HepG2 (cell line): ENCODE data around the gene COL25A1. TPM values are rescaled to one million over a fixed set of nuclear protein-coding genes. Genes with fewer than 3 reads are reported as not detected.

Experiments
- ATAC-seq: fragments of 200-7000 bp; cut with Tn5 transposase; 3 replicates; pipeline ENCODE4 v1.9.1; 2020; ENCODE audit warnings: mild to moderate bottlenecking, moderate library complexity
- BruUV-seq: library from RNA; stranded (reverse); fragments of 400-500 nt; replicated peaks from 2 replicates; lab custom pipeline; 2021; lab: Mats Ljungman, UMichigan
- CTCF ChIA-PET: fragments of 300-600 bp; formaldehyde crosslinking; extraction: SDS; loops from one replicate; lab custom pipeline; 2021; ENCODE audit warnings: low total read pairs, inconsistent platforms, low intra/inter-chr PET ratio; lab: Yijun Ruan, JAX
- POLR2A ChIA-PET: fragments of 350-600 bp; sonication (Branson Sonifier 250); formaldehyde crosslinking; loops from one replicate; lab custom pipeline; 2020; ENCODE audit warnings: antibody characterized with exemption, inconsistent platforms; lab: Yijun Ruan, JAX
- DNase-seq: peaks from one replicate; pipeline ENCODE4 v3.0.0-alpha.2; 2015; ENCODE audit warnings: low spot score
- FAIRE-seq: peaks from 3 replicates; lab custom pipeline; 2011; peaks lifted over from hg19 to GRCh38; lab: Jason Lieb, UNC
- H2AFZ ChIP-seq: one replicate; pipeline ENCODE4 v1.6.1; 2011; ENCODE audit warnings: low read length, inconsistent platforms
- H3K27ac ChIP-seq: fragments of 300-600 bp; 3 replicates; pipeline ENCODE4 v1.8.0; 2011; ENCODE audit warnings: mixed run types, mild to moderate bottlenecking, mixed read lengths, low read length, inconsistent platforms; ENCODE audit not compliant: insufficient read depth; ENCODE audit errors: extremely low read length
- H3K27me3 ChIP-seq, 2 experiments: fragments of 200-600 bp in 1 of 2; 2 replicates in 1 of 2; 3 replicates in 1 of 2; pipeline versions ENCODE4 v1.6.0 to v1.8.0; 2011; ENCODE audit warnings: low read length in 2 of 2, mild to moderate bottlenecking in 2 of 2, moderate library complexity in 2 of 2, inconsistent platforms in 1 of 2; ENCODE audit not compliant: insufficient read depth in 2 of 2, control insufficient read depth in 1 of 2
- H3K36me3 ChIP-seq, 2 experiments: fragments of 200-600 bp in 1 of 2; replicated peaks in 1 of 2; 2 replicates in 1 of 2; 3 replicates in 1 of 2; pipeline versions ENCODE4 v1.5.1 to v1.8.0; 2011; ENCODE audit warnings: low read length in 2 of 2, inconsistent platforms in 1 of 2; ENCODE audit not compliant: insufficient read depth in 2 of 2, control insufficient read depth in 1 of 2
- H3K4me1 ChIP-seq: 2 replicates; pipeline ENCODE4 v1.5.1; 2012; ENCODE audit warnings: low read length, inconsistent platforms; ENCODE audit not compliant: insufficient read depth
- H3K4me2 ChIP-seq: 2 replicates; pipeline ENCODE4 v1.6.0; 2011; ENCODE audit warnings: low read depth, low read length, inconsistent platforms
- H3K4me3 ChIP-seq, 3 experiments: fragments of 200-600 bp in 1 of 3; sonication (generic), shearing (Covaris generic) in 1 of 3; replicated peaks in 1 of 3; 2 replicates each; pipeline ENCODE4 v1.5.1; 2011 to 2016; ENCODE audit warnings: low read length in 3 of 3, inconsistent platforms in 2 of 3, low read depth in 2 of 3, mild to moderate bottlenecking in 2 of 3, control low read depth in 1 of 3, mixed read lengths in 1 of 3; ENCODE audit not compliant: insufficient read depth in 1 of 3
- H3K79me2 ChIP-seq: one replicate; pipeline ENCODE4 v1.6.1; 2011; ENCODE audit warnings: low read length, inconsistent platforms; ENCODE audit not compliant: insufficient read depth
- H3K9ac ChIP-seq: 2 replicates; pipeline ENCODE4 v1.6.0; 2011; ENCODE audit warnings: mild to moderate bottlenecking, low read depth, low read length, inconsistent platforms; ENCODE audit not compliant: insufficient read depth
- H3K9me3 ChIP-seq: 2 replicates; pipeline ENCODE4 v1.5.1; 2012; ENCODE audit warnings: mild to moderate bottlenecking, low read length
- H4K20me1 ChIP-seq: 2 replicates; pipeline ENCODE4 v1.6.0; 2011; ENCODE audit warnings: inconsistent platforms, mild to moderate bottlenecking, low read length, moderate library complexity; ENCODE audit not compliant: insufficient read depth
- ASH2L ChIP-seq: fragments of 300-600, 200-600 bp; sonication (generic); IDR thresholded peaks from 2 replicates; pipeline ENCODE4 v1.7.0; 2017; ENCODE audit warnings: low read depth, mild to moderate bottlenecking, moderate library complexity, mixed read lengths, low read length; ENCODE audit not compliant: insufficient read length
- CBX5 ChIP-seq: sonication (generic); formaldehyde crosslinking; IDR thresholded peaks from 2 replicates; pipeline ENCODE4 v1.4.0; 2020; ENCODE audit warnings: missing genetic modification reagents, borderline replicate concordance
- FOXO1 ChIP-seq: sonication (generic); formaldehyde crosslinking; IDR thresholded peaks from 2 replicates; pipeline ENCODE4 v1.4.0; 2020; ENCODE audit warnings: missing genetic modification reagents
- GATAD1 ChIP-seq: IDR thresholded peaks from 2 replicates; pipeline ENCODE4 v1.6.1; 2016; ENCODE audit warnings: missing genetic modification reagents, missing compliant biosample characterization
- MIER2 ChIP-seq: IDR thresholded peaks from 2 replicates; pipeline ENCODE4 v1.6.1; 2016; ENCODE audit warnings: missing biosample characterization, missing genetic modification reagents
- NONO ChIP-seq, 2 experiments: fragments of 450-650 bp in 1 of 2; sonication (generic) in 1 of 2; formaldehyde crosslinking in 1 of 2; IDR thresholded peaks in 1 of 2; conservative IDR thresholded peaks in 1 of 2; 2 replicates each; pipeline versions ENCODE4 v1.6.1 to v1.8.0; 2017 to 2022; ENCODE audit warnings: mild to moderate bottlenecking in 1 of 2, missing genetic modification reagents in 1 of 2, moderate library complexity in 1 of 2
- NPAS2 ChIP-seq: sonication (generic); formaldehyde crosslinking; IDR thresholded peaks from 2 replicates; pipeline ENCODE4 v1.8.0; 2022; ENCODE audit warnings: mild to moderate bottlenecking, missing genetic modification reagents, borderline replicate concordance
- PHB2 ChIP-seq: fragments of 450-650 bp; IDR thresholded peaks from 2 replicates; pipeline ENCODE4 v1.6.1; 2018; ENCODE audit not compliant: partially characterized antibody
- PHF20 ChIP-seq: sonication (generic); formaldehyde crosslinking; IDR thresholded peaks from 2 replicates; pipeline ENCODE4 v1.5.0; 2020; ENCODE audit warnings: mild to moderate bottlenecking, missing genetic modification reagents
- PHF8 ChIP-seq: sonication (generic); formaldehyde crosslinking; IDR thresholded peaks from 2 replicates; pipeline ENCODE4 v1.5.0; 2020; ENCODE audit warnings: missing genetic modification reagents
- TOPORS ChIP-seq: sonication (generic); formaldehyde crosslinking; IDR thresholded peaks from 2 replicates; pipeline ENCODE4 v1.8.0; 2023; ENCODE audit warnings: mild to moderate bottlenecking, missing genetic modification reagents
- ZFP36 ChIP-seq: fragments of 150-350 bp; IDR thresholded peaks from 2 replicates; pipeline ENCODE4 v1.6.1; 2018; ENCODE audit warnings: borderline replicate concordance, low read length, low read depth; ENCODE audit not compliant: partially characterized antibody
- ZNF101 ChIP-seq: sonication (generic); formaldehyde crosslinking; IDR thresholded peaks from 2 replicates; pipeline ENCODE4 v1.4.0; 2020; ENCODE audit warnings: mild to moderate bottlenecking, low read depth, missing genetic modification reagents, borderline replicate concordance
- ZNF136 ChIP-seq: sonication (generic); formaldehyde crosslinking; IDR thresholded peaks from 2 replicates; pipeline ENCODE4 v1.8.1; 2022; ENCODE audit warnings: low read depth, mild to moderate bottlenecking, moderate library complexity, missing genetic modification reagents
- ZNF296 ChIP-seq: sonication (generic); formaldehyde crosslinking; conservative IDR thresholded peaks from 2 replicates; pipeline ENCODE4 v1.5.0; 2020; ENCODE audit warnings: mild to moderate bottlenecking, missing genetic modification reagents
- WGBS: methylation state at CpG from one replicate; pipeline ENCODE4 v1.1.6; 2017; ENCODE audit warnings: low lambda C conversion rate; 5-methylcytosine and 5-hydroxymethylcytosine counted together
- in situ Hi-C: cut with HindIII; loops from 2 replicates; pipeline ENCODE4 v1.10.0; 2017; ENCODE audit warnings: low pct_unique_long_range_greater_than_20kb; ENCODE audit not compliant: extremely low pct_ligation_motif_present
- intact Hi-C: fragments of 100-400 bp; cut with micrococcal nuclease; formaldehyde crosslinking; loops from one replicate; pipeline ENCODE4 v1.10.0; 2022; ENCODE audit not compliant: unreplicated experiment
- polyA plus RNA-seq, 8 experiments: library from polyadenylated mRNA; depleted of rRNA in 3 of 8; stranded (reverse) in 7 of 8; unstranded in 1 of 8; fragments of >200 nt; fragmentation: Illumina TruSeq in 4 of 8; extraction: Trizol in 4 of 8; gene quantifications; 2 replicates each; pipeline versions ENCODE4 v1.2.1 to v1.2.3, GENCODE V29; 2011 to 2016; ENCODE audit warnings: low read depth in 4 of 8, missing spikeins in 1 of 8, mixed read lengths in 1 of 8; ENCODE audit not compliant: insufficient read depth in 1 of 8
- total RNA-seq, 5 experiments: library from RNA; depleted of rRNA; stranded (reverse); fragments of >200 nt; fragmentation: Illumina TruSeq; extraction: Trizol; gene quantifications; 2 replicates each; pipeline ENCODE4 v1.2.3, GENCODE V29; 2016; ENCODE audit warnings: low read depth in 1 of 5
- TF ChIP-seq, protein P1 (sequence below): sonication (generic); formaldehyde crosslinking; IDR thresholded peaks from 2 replicates; pipeline ENCODE4 v1.8.1; 2023; ENCODE audit warnings: mild to moderate bottlenecking, missing genetic modification reagents
- TF ChIP-seq, protein P2 (sequence below): sonication (generic); formaldehyde crosslinking; IDR thresholded peaks from 2 replicates; pipeline ENCODE4 v1.4.0; 2020; ENCODE audit warnings: missing genetic modification reagents
- TF ChIP-seq, protein P3 (sequence below): sonication (generic); formaldehyde crosslinking; IDR thresholded peaks from 2 replicates; pipeline ENCODE4 v1.8.1; 2023; ENCODE audit warnings: missing genetic modification reagents, mild to moderate bottlenecking, borderline replicate concordance
- TF ChIP-seq, protein P4 (sequence below): sonication (generic); formaldehyde crosslinking; IDR thresholded peaks from 2 replicates; pipeline ENCODE4 v1.4.0; 2020; ENCODE audit warnings: missing genetic modification reagents, borderline replicate concordance

Gene COL25A1
- total and polyA plus RNA-seq, 2 of the 13 experiments (the other 11 are each of a cell fraction or from before 2014, with no cell fraction given) = not detected

DNA sequence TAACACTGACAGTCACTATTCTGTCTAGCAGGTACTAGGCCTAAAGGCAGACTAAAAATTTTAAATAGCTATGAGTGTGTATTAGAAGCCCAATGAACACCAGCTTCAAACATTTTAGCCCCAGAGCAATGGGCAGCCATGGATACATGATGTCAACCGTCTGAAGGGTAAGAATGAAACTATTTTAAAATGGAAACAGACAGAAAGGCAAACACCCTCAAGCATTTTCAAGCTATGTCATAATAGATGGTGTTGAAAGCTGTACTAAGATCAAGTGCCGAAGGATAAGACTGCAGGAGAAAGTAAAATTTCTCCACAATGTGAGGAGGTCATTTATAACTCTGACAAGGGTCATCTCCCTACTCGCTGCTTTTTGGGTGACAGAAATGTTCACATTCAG, 225.0 kb downstream of the COL25A1 start:
- no peaks in the 10 kb centered on the region for H3K4me1 ChIP-seq
- DNase-seq (no peak), ATAC-seq (no peak)
- intact Hi-C loops (no loop called here), in situ Hi-C loops (no loop called here)
- no peak overlapping the region for H3K9ac ChIP-seq
- H3K79me2 ChIP-seq = no peaks in the 10 kb centered on the region
- no peak overlapping the region for H3K4me3 ChIP-seq
- BruUV-seq = no TSS peak
- H4K20me1 ChIP-seq = no peaks in the 10 kb centered on the region
- H3K4me2 ChIP-seq = no peak overlapping the region
- 0% methylated on average over 3 of the region's 3 CpGs for WGBS
- H3K27me3 ChIP-seq = no peaks in the 10 kb centered on the region
- H2AFZ ChIP-seq = no peak overlapping the region
- no peak for TF ChIP-seq FOXO1 (CRISPR knock-in tag)
- TF ChIP-seq NPAS2 (CRISPR knock-in tag) = no peak
- TF ChIP-seq ZNF101 (CRISPR knock-in tag) = no peak
- TF ChIP-seq, protein P1, sequence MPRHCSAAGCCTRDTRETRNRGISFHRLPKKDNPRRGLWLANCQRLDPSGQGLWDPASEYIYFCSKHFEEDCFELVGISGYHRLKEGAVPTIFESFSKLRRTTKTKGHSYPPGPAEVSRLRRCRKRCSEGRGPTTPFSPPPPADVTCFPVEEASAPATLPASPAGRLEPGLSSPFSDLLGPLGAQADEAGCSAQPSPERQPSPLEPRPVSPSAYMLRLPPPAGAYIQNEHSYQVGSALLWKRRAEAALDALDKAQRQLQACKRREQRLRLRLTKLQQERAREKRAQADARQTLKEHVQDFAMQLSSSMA (CRISPR knock-in tag) = no peak
- no peak for TF ChIP-seq ZNF136 (CRISPR knock-in tag)
- TF ChIP-seq, protein P2, sequence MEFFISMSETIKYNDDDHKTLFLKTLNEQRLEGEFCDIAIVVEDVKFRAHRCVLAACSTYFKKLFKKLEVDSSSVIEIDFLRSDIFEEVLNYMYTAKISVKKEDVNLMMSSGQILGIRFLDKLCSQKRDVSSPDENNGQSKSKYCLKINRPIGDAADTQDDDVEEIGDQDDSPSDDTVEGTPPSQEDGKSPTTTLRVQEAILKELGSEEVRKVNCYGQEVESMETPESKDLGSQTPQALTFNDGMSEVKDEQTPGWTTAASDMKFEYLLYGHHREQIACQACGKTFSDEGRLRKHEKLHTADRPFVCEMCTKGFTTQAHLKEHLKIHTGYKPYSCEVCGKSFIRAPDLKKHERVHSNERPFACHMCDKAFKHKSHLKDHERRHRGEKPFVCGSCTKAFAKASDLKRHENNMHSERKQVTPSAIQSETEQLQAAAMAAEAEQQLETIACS (CRISPR knock-in tag) = no peak
- no peak for TF ChIP-seq GATAD1
- no peak for TF ChIP-seq CBX5
- TF ChIP-seq ASH2L = no peak
- TF ChIP-seq, protein P3, sequence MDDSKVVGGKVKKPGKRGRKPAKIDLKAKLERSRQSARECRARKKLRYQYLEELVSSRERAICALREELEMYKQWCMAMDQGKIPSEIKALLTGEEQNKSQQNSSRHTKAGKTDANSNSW = no peak
- no peak for TF ChIP-seq TOPORS
- no peak for TF ChIP-seq ZNF296
- no peak for TF ChIP-seq PHF8 (CRISPR knock-in tag)
- TF ChIP-seq ZFP36 = no peak
- TF ChIP-seq MIER2 (CRISPR knock-in tag) = no peak
- TF ChIP-seq PHB2 = no peak
- TF ChIP-seq PHF20 = no peak
- TF ChIP-seq, protein P4, sequence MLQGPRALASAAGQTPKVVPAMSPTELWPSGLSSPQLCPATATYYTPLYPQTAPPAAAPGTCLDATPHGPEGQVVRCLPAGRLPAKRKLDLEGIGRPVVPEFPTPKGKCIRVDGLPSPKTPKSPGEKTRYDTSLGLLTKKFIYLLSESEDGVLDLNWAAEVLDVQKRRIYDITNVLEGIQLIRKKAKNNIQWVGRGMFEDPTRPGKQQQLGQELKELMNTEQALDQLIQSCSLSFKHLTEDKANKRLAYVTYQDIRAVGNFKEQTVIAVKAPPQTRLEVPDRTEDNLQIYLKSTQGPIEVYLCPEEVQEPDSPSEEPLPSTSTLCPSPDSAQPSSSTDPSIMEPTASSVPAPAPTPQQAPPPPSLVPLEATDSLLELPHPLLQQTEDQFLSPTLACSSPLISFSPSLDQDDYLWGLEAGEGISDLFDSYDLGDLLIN (CRISPR knock-in tag) = no peak
- TF ChIP-seq NONO (IDR thresholded peaks at IDR 0.05) = no peak
- TF ChIP-seq NONO (CRISPR knock-in tag; conservative IDR thresholded peaks at IDR 0.05) = no peak
- TF ChIP-seq, all 625 proteins: peak for 0
- ChIA-PET POLR2A (no interaction called here), CTCF (no interaction called here)
- H3K36me3 ChIP-seq = no peaks in the 10 kb centered on the region
- FAIRE-seq = no peak
- no peak overlapping the region for H3K27ac ChIP-seq
- no peaks in the 10 kb centered on the region for H3K9me3 ChIP-seq
